ENCODE data around the gene ATP9B. TPM values are rescaled to one million over a fixed set of nuclear protein-coding genes. Genes with fewer than 3 reads are reported as not detected.

Gene ATP9B
- total and polyA plus RNA-seq, 9 donors, result 19.9 to 72.1 (median 43.2) TPM

- H3K4me1 ChIP-seq (ENCODE audit: insufficient read depth), result no peaks in the 10 kb centered on the region
- no peak overlapping the region for H3K27ac ChIP-seq
- intact Hi-C loops (cut with DNase I), result no loop called here
- no peak overlapping the region for H3K4me3 ChIP-seq
- H3K27me3 ChIP-seq, result no peaks in the 10 kb centered on the region
- H3K9me3 ChIP-seq, result no peaks in the 10 kb centered on the region
- TF ChIP-seq EP300 (IDR thresholded peaks at IDR 0.05) (no peak), POLR2A (IDR thresholded peaks at IDR 0.05) (no peak), CTCF (IDR thresholded peaks at IDR 0.05) (no peak)
- H3K36me3 ChIP-seq, result peaks cover 2% of the 10 kb centered on the region
- no peak for DNase-seq
- WGBS, 3 donors, result 81 to 87% (median 85%) methylated on average over 9 of the region's 9 CpGs
These were observed 236.7 kb downstream of the ATP9B start for GRCh38 chr18:79305911-79306310.

GRCh38 chr18:79309614-79310358 lies 240.6 kb downstream of the ATP9B start:
- 75 to 88% (median 79%) methylated on average over 11 of the region's 11 CpGs for WGBS, 3 donors

GRCh38 chr18:79314838-79315388 lies 245.7 kb downstream of the ATP9B start:
- H3K4me3 ChIP-seq, result no peak overlapping the region
- no peak for TF ChIP-seq POLR2A (IDR thresholded peaks at IDR 0.05)
- no peak for TF ChIP-seq EP300 (IDR thresholded peaks at IDR 0.05)
- TF ChIP-seq CTCF (IDR thresholded peaks at IDR 0.05), result no peak
- no peak overlapping the region for H3K27ac ChIP-seq
- 96 to 97% (median 97%) methylated on average over 12 of the region's 12 CpGs for WGBS, 3 donors
- H3K9me3 ChIP-seq, result no peaks in the 10 kb centered on the region
- no peak for DNase-seq
- H3K27me3 ChIP-seq, result no peaks in the 10 kb centered on the region
- H3K4me1 ChIP-seq (ENCODE audit: insufficient read depth), result no peaks in the 10 kb centered on the region
- intact Hi-C loops (cut with DNase I), result no loop called here
- no peaks in the 10 kb centered on the region for H3K36me3 ChIP-seq

More at GRCh38 chr18:79309614-79310358, 240.6 kb downstream of the ATP9B start:
- intact Hi-C loops (cut with DNase I), result no loop called here
- DNase-seq, result no peak
- Histone ChIP-seq H3K27ac (no peak overlapping the region), H3K36me3 (peaks cover 2% of the 10 kb centered on the region), H3K4me1 (ENCODE audit: insufficient read depth) (no peaks in the 10 kb centered on the region), H3K4me3 (no peak overlapping the region), H3K9me3 (no peaks in the 10 kb centered on the region), H3K27me3 (no peaks in the 10 kb centered on the region)
- TF ChIP-seq EP300 (IDR thresholded peaks at IDR 0.05), result no peak
- TF ChIP-seq CTCF (IDR thresholded peaks at IDR 0.05), result no peak
- TF ChIP-seq POLR2A (IDR thresholded peaks at IDR 0.05), result no peak

- Histone ChIP-seq H3K4me3 (no peak overlapping the region), H3K4me1 (ENCODE audit: insufficient read depth) (no peaks in the 10 kb centered on the region), H3K27ac (no peak overlapping the region), H3K36me3 (no peaks in the 10 kb centered on the region), H3K9me3 (no peaks in the 10 kb centered on the region), H3K27me3 (no peaks in the 10 kb centered on the region)
- TF ChIP-seq CTCF (IDR thresholded peaks at IDR 0.05), result no peak
- no peak for TF ChIP-seq EP300 (IDR thresholded peaks at IDR 0.05)
- TF ChIP-seq POLR2A (IDR thresholded peaks at IDR 0.05), result no peak
- 91 to 93% (median 93%) methylated on average over 2 of the region's 2 CpGs for WGBS, 3 donors
- intact Hi-C loops (cut with DNase I), result no loop called here
- no peak for DNase-seq
These were observed 246.4 kb downstream of the ATP9B start for GRCh38 chr18:79315596-79315995.

All from ovary (tissue), 9 donors.